Activated T-cell treated with anti-CD3 and anti-CD28 coated beads for 24 hours (primary cell): Measurements from ENCODE around the gene TNFRSF14.

Experiments used
- DNase-seq: peaks from one replicate; pipeline ENCODE4 v3.0.0-alpha.2; 2020; ENCODE audit warnings: low read depth

The TNFRSF14 gene

GRCh38 chr1:2602866-2603520 lies 46.8 kb downstream of the TNFRSF14 start:
- no peak for DNase-seq

- DNase-seq = no peak
Measured at GRCh38 chr1:2603521-2604155, 47.5 kb downstream of the TNFRSF14 start.

- no peak for DNase-seq
Measured at GRCh38 chr1:2604156-2604843, 48.1 kb downstream of the TNFRSF14 start.

- DNase-seq = no peak
Measured at GRCh38 chr1:2604844-2605508, 48.8 kb downstream of the TNFRSF14 start.

- DNase-seq = no peak
Measured at GRCh38 chr1:2605509-2606395, 49.6 kb downstream of the TNFRSF14 start.

- DNase-seq = no peak
Measured at GRCh38 chr1:2606396-2606880, 50.3 kb downstream of the TNFRSF14 start.

GRCh38 chr1:2606881-2607621 lies 50.9 kb downstream of the TNFRSF14 start:
- no peak for DNase-seq

- no peak for DNase-seq
Measured at GRCh38 chr1:2607641-2608091, 51.5 kb downstream of the TNFRSF14 start.

- DNase-seq = no peak
Measured at GRCh38 chr1:2609319-2610035, 53.3 kb downstream of the TNFRSF14 start.

- no peak for DNase-seq
Measured at GRCh38 chr1:2610036-2610959, 54.1 kb downstream of the TNFRSF14 start.

GRCh38 chr1:2611031-2611501 lies 54.9 kb downstream of the TNFRSF14 start:
- no peak for DNase-seq

- no peak for DNase-seq
Measured at GRCh38 chr1:2611621-2612437, 55.7 kb downstream of the TNFRSF14 start.

- DNase-seq = no peak
Measured at GRCh38 chr1:2612591-2613365, 56.6 kb downstream of the TNFRSF14 start.
